Spleen (tissue), 11 donors: ENCODE data around the gene DCP1A. TPM values are rescaled to one million over a fixed set of nuclear protein-coding genes. Genes with fewer than 3 reads are reported as not detected.

Experiments used
- DNase-seq: peaks from one replicate; pipeline ENCODE4 v3.0.0-alpha.2; 2020
- H3K27ac ChIP-seq, 8 donors: fragments of 200-600 bp; sonication (generic) in 7 of 8; 1 replicate in 4 of 8; 2 replicates in 4 of 8; pipeline versions ENCODE4 v1.5.0 to v1.8.0; 2016 to 2021; ENCODE audit warnings: inconsistent platforms in 4 of 8, mild to moderate bottlenecking in 4 of 8, moderate library complexity in 1 of 8
- H3K27me3 ChIP-seq, 7 donors: fragments of 200-600 bp; sonication (generic) in 6 of 7; replicated peaks in 1 of 7; 1 replicate in 4 of 7; 2 replicates in 3 of 7; pipeline versions ENCODE4 v1.5.0 to v1.8.0; 2016 to 2021; ENCODE audit warnings: inconsistent platforms in 3 of 7, mild to moderate bottlenecking in 1 of 7
- H3K36me3 ChIP-seq, 6 donors: fragments of 200-600 bp; sonication (generic) in 5 of 6; 1 replicate in 4 of 6; 2 replicates in 2 of 6; pipeline versions ENCODE4 v1.5.0 to v1.8.0; 2016 to 2021; ENCODE audit warnings: inconsistent platforms in 2 of 6
- H3K4me1 ChIP-seq, 6 donors: fragments of 200-600 bp; sonication (generic) in 5 of 6; 1 replicate in 3 of 6; 2 replicates in 3 of 6; pipeline versions ENCODE4 v1.5.0 to v1.8.0; 2016 to 2021; ENCODE audit warnings: inconsistent platforms in 3 of 6
- H3K4me3 ChIP-seq, 8 donors: fragments of 200-600 bp; sonication (generic) in 7 of 8; 1 replicate in 4 of 8; 2 replicates in 4 of 8; pipeline versions ENCODE4 v1.5.0 to v1.8.0; 2016 to 2021; ENCODE audit warnings: inconsistent platforms in 4 of 8, mild to moderate bottlenecking in 4 of 8, moderate library complexity in 2 of 8
- H3K9me3 ChIP-seq, 8 donors: fragments of 200-600 bp; sonication (generic) in 7 of 8; 1 replicate in 4 of 8; 2 replicates in 4 of 8; pipeline versions ENCODE4 v1.5.0 to v1.8.0; 2016 to 2021; ENCODE audit warnings: inconsistent platforms in 4 of 8
- POLR2A ChIP-seq, 3 donors: fragments of 450-650 bp; IDR thresholded peaks; one replicate each; pipeline ENCODE4 v1.5.1; 2017; ENCODE audit warnings: antibody characterized with exemption in 3 of 3, mild to moderate bottlenecking in 1 of 3
- POLR2AphosphoS5 ChIP-seq, 3 donors: sonication (generic); formaldehyde crosslinking; IDR thresholded peaks; one replicate each; pipeline ENCODE4 v1.5.1; 2017; ENCODE audit warnings: antibody characterized with exemption in 3 of 3
- WGBS, 5 donors: extraction: QIAGEN DNeasy Blood & Tissue Kit in 3 of 5; methylation state at CpG; one replicate each; pipeline versions ENCODE4 v1.1.5 to v1.1.7; 2013 to 2018; 5-methylcytosine and 5-hydroxymethylcytosine counted together
- intact Hi-C: fragments of 100-400 bp; cut with DNase I; formaldehyde crosslinking; loops from one replicate; pipeline ENCODE4 v1.15.0; 2023; ENCODE audit warnings: low total_unique reads
- polyA plus RNA-seq, 3 donors: library from polyadenylated mRNA; stranded (reverse); fragments of 200-250 nt; gene quantifications; one replicate each; pipeline ENCODE4 v1.2.1, GENCODE V29; 2013
- total RNA-seq, 7 donors: library from RNA; depleted of rRNA in 3 of 7; stranded (reverse); fragments of >200 nt in 3 of 7; fragmentation: NEBNext Ultra II Directional in 4 of 7; extraction: Animal tissue kit (Norgen Biotek cat#: 25700) in 4 of 7; gene quantifications; one replicate each; pipeline versions ENCODE4 v1.1.0 to v1.2.1, GENCODE V29; 2016 to 2021
- TF ChIP-seq, protein P1 (sequence below), 11 experiments: fragments of 200-600 bp in 7 of 11; fragments of 450-650 bp in 4 of 11; sonication (generic) in 4 of 11; IDR thresholded peaks in 8 of 11; conservative IDR thresholded peaks in 3 of 11; 1 replicate in 7 of 11; 2 replicates in 4 of 11; pipeline versions ENCODE4 v1.4.0 to v1.8.0; 2016 to 2021; ENCODE audit warnings: antibody characterized with exemption in 11 of 11, inconsistent platforms in 4 of 11, mild to moderate bottlenecking in 1 of 11
- donor health status: healthy with polysubstance abuse.
- donor health status: DM: no; HTN: no; CAD: no; lungs with moderate emphysema.
- donor health status: DM: no; HTN: no; CAD: no.
- donor health status: Bipolar disorder and iron deficiency.
- donor health status: healthy.
- donor health status: DM: no; HTN: no; CAD: no.
- donor health status: DM: yes; HTN: yes; CAD: no.

DCP1A gene
- total and polyA plus RNA-seq, 10 donors, result 4.0 to 28.1 (median 23.3) TPM

DNA sequence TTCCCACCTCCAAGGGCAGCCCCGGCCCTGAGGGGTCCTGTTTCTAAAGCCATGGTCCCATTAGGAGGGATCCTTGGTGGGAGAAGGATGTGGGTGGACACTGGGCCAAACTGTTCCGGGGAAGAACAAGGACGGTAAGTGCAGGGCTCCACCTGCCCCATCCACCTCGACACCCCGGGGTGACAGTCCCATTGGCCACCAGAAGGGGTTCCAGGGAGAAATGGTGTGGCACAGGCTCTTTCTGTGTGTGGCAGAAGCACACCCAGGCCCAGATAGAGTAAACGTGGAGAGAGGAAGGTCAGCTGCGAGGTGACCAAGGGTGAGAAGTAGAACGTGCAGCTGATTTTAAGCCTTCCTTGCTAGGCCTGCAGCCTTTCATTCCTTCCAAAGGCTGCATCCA, 103.6 kb downstream of the DCP1A start:
- peaks cover 0 to 4% (median 0%) of the 10 kb centered on the region in 8 donors for H3K9me3 ChIP-seq
- H3K27me3 ChIP-seq, result no peaks in the 10 kb centered on the region
- DNase-seq, result no peak
- no peak overlapping the region for H3K4me3 ChIP-seq
- intact Hi-C loops, result no loop called here
- peak overlapping the region in 4 of 8 donors; percentile 39 to 86 (median 58) for H3K27ac ChIP-seq
- WGBS, 5 donors, result 80 to 94% (median 83%) methylated on average over 8 of the region's 8 CpGs
- TF ChIP-seq POLR2AphosphoS5 (IDR thresholded peaks at IDR 0.05) (no peak), POLR2A (IDR thresholded peaks at IDR 0.05) (no peak)
- TF ChIP-seq, protein P1, sequence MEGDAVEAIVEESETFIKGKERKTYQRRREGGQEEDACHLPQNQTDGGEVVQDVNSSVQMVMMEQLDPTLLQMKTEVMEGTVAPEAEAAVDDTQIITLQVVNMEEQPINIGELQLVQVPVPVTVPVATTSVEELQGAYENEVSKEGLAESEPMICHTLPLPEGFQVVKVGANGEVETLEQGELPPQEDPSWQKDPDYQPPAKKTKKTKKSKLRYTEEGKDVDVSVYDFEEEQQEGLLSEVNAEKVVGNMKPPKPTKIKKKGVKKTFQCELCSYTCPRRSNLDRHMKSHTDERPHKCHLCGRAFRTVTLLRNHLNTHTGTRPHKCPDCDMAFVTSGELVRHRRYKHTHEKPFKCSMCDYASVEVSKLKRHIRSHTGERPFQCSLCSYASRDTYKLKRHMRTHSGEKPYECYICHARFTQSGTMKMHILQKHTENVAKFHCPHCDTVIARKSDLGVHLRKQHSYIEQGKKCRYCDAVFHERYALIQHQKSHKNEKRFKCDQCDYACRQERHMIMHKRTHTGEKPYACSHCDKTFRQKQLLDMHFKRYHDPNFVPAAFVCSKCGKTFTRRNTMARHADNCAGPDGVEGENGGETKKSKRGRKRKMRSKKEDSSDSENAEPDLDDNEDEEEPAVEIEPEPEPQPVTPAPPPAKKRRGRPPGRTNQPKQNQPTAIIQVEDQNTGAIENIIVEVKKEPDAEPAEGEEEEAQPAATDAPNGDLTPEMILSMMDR (IDR thresholded peaks at IDR 0.05 in 8 of 11, conservative IDR thresholded peaks at IDR 0.05 in 3 of 11), result no peak
- peaks cover 3 to 70% (median 34%) of the 10 kb centered on the region in 6 donors for H3K36me3 ChIP-seq
- H3K4me1 ChIP-seq, result peaks cover 11 to 97% (median 65%) of the 10 kb centered on the region in 6 donors

DNA sequence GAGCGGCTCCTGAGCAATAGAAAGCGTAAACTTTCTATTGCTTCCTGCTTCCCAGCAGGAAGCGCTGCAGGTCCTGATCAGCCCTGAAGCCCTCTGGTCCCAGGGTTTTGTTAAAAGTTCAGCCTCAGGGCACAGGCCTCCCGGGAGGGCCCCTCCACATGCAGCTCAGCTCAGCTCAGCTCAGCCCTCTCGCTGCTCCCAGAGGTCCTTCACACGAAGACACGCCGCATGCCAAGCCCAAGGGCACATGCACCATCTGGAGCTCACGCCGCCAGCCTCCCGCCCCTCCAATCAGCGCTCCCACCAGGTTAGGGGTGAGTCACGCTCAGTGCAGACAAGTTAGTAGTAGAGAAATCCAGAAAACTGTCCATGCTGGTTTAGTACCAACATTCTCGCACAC, 104.2 kb downstream of the DCP1A start:
- Histone ChIP-seq H3K4me3 (no peak overlapping the region), H3K4me1 (peaks cover 9 to 97% (median 62%) of the 10 kb centered on the region in 6 donors), H3K27me3 (no peaks in the 10 kb centered on the region), H3K27ac (peak overlapping the region in 6 of 8 donors; percentile 15 to 86 (median 44)), H3K9me3 (peaks cover 0 to 4% (median 0%) of the 10 kb centered on the region in 8 donors), H3K36me3 (peaks cover 3 to 76% (median 40%) of the 10 kb centered on the region in 6 donors)
- intact Hi-C loops, result no loop called here
- 68 to 77% (median 74%) methylated on average over 14 of the region's 14 CpGs for WGBS, 5 donors
- peak in 2 of 3 donors; percentile 15 to 50 for TF ChIP-seq POLR2AphosphoS5 (IDR thresholded peaks at IDR 0.05)
- TF ChIP-seq, protein P1 (IDR thresholded peaks at IDR 0.05 in 8 of 11, conservative IDR thresholded peaks at IDR 0.05 in 3 of 11), result no peak
- no peak for TF ChIP-seq POLR2A (IDR thresholded peaks at IDR 0.05)
- DNase-seq, result no peak

DNA sequence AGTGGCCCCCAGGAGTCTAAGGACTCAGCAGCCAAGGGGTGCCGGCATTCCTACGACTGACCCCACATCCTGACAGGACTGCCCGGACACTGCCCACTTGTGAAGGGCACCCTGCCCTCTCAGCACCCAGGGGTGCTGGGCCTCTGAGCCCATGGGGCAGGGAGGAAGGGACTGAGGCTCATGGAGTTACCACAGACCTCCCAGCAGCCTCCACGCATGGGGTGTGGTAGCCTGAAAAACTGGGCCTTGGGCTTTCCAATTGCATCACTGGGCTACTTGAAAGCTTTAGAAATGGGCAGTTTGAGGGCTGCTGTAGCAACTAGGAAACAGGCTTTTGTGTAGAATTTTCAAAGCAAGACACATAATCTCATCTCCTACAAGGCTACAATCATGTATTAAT, 104.7 kb downstream of the DCP1A start:
- peaks cover 8 to 97% (median 60%) of the 10 kb centered on the region in 6 donors for H3K4me1 ChIP-seq
- WGBS, 5 donors, result 29 to 66% (median 60%) methylated on average over 1 to 4 of the region's 4 CpGs; no CpG with 5 or more reads in 1 of the 5 donors
- no peak for DNase-seq
- H3K27ac ChIP-seq, result peak overlapping the region in 7 of 8 donors; percentile 10 to 86 (median 39)
- H3K27me3 ChIP-seq, result no peaks in the 10 kb centered on the region
- intact Hi-C loops, result no loop called here
- peaks cover 0 to 4% (median 0%) of the 10 kb centered on the region in 8 donors for H3K9me3 ChIP-seq
- no peak overlapping the region for H3K4me3 ChIP-seq
- H3K36me3 ChIP-seq, result peaks cover 3 to 81% (median 45%) of the 10 kb centered on the region in 6 donors
- TF ChIP-seq, protein P1 (IDR thresholded peaks at IDR 0.05 in 8 of 11, conservative IDR thresholded peaks at IDR 0.05 in 3 of 11), result no peak
- TF ChIP-seq POLR2AphosphoS5 (IDR thresholded peaks at IDR 0.05) (peak in 1 of 3 donors; percentile 32), POLR2A (IDR thresholded peaks at IDR 0.05) (no peak)

DNA sequence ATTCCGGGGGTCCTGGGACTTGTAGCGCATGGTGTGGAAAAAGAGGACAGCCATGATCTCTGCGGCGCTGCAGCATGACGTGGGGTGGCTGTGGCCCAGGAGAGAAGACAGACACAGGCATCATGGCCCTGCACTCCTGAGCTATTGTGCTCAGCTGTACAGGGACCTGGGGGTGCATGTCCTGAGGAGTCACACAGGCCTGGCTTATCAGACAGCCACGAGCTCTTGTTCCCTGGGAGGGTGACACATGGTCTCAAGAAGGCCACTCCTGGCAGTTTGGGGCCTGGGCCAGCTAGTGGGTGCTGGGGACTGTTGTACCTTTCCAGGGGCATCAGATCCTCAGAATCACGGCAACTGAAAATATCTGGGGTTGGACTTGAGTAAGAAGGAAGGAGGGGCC, 105.2 kb downstream of the DCP1A start:
- WGBS, 5 donors, result 79 to 95% (median 91%) methylated on average over 2 to 7 of the region's 7 CpGs
- peaks cover 3 to 86% (median 47%) of the 10 kb centered on the region in 6 donors for H3K36me3 ChIP-seq
- peak overlapping the region in 4 of 8 donors; percentile 10 to 86 (median 58) for H3K27ac ChIP-seq
- H3K9me3 ChIP-seq, result peaks cover 0 to 4% (median 0%) of the 10 kb centered on the region in 8 donors
- intact Hi-C loops, result no loop called here
- TF ChIP-seq POLR2AphosphoS5 (IDR thresholded peaks at IDR 0.05), result no peak
- TF ChIP-seq POLR2A (IDR thresholded peaks at IDR 0.05), result no peak
- TF ChIP-seq, protein P1 (IDR thresholded peaks at IDR 0.05 in 8 of 11, conservative IDR thresholded peaks at IDR 0.05 in 3 of 11), result no peak
- H3K27me3 ChIP-seq, result no peaks in the 10 kb centered on the region
- H3K4me1 ChIP-seq, result peaks cover 8 to 96% (median 58%) of the 10 kb centered on the region in 6 donors
- H3K4me3 ChIP-seq, result no peak overlapping the region
- DNase-seq, result no peak
